K562 (cell line): ENCODE measurements around the gene INCA1. TPM values are rescaled to one million over a fixed set of nuclear protein-coding genes. Genes with fewer than 3 reads are reported as not detected.

Experiments used
- ASH1L ChIP-seq: fragments of 450-650 bp; IDR thresholded peaks from 2 replicates; pipeline ENCODE4 v1.6.1; 2018; ENCODE audit warnings: borderline replicate concordance, mild to moderate bottlenecking, low read depth; ENCODE audit not compliant: partially characterized antibody
- BCOR ChIP-seq: fragments of 450-650 bp; IDR thresholded peaks from 2 replicates; pipeline ENCODE4 v1.6.1; 2016
- BRD4 ChIP-seq: fragments of 200-600 bp; sonication (generic); IDR thresholded peaks from 2 replicates; pipeline ENCODE4 v1.6.1; 2017; ENCODE audit warnings: inconsistent platforms
- CBFA2T2 ChIP-seq: fragments of 450-650 bp; conservative IDR thresholded peaks from 2 replicates; pipeline ENCODE4 v1.6.1; 2017; ENCODE audit warnings: mild to moderate bottlenecking
- E2F4 ChIP-seq: sonication (generic); formaldehyde crosslinking; IDR thresholded peaks from 2 replicates; pipeline ENCODE4 v1.8.0; 2022; ENCODE audit warnings: mild to moderate bottlenecking, low read depth, missing genetic modification reagents
- ELF2 ChIP-seq: fragments of 250-450 bp; sonication (Bioruptor Pico); IDR thresholded peaks from 2 replicates; pipeline ENCODE4 v1.5.0; 2021; ENCODE audit warnings: mild to moderate bottlenecking
- ELF4 ChIP-seq: fragments of 450-650 bp; formaldehyde crosslinking; IDR thresholded peaks from 2 replicates; pipeline ENCODE4 v1.4.0; 2022; ENCODE audit warnings: missing genetic modification characterization
- EWSR1 ChIP-seq: fragments of 450-650 bp; IDR thresholded peaks from 2 replicates; pipeline ENCODE4 v1.6.1; 2018; ENCODE audit warnings: borderline replicate concordance, mild to moderate bottlenecking, low read depth, moderate library complexity; ENCODE audit not compliant: partially characterized antibody
- FOXP4 ChIP-seq: sonication (generic); formaldehyde crosslinking; IDR thresholded peaks from 2 replicates; pipeline ENCODE4 v1.8.0; 2022; ENCODE audit warnings: mild to moderate bottlenecking, missing genetic modification reagents, borderline replicate concordance
- HMGN3 ChIP-seq: IDR thresholded peaks from 2 replicates; pipeline ENCODE4 v1.6.1; 2011; ENCODE audit warnings: borderline replicate concordance, low read depth, mild to moderate bottlenecking, mixed read lengths, low read length; ENCODE audit not compliant: insufficient read length; ENCODE audit errors: extremely low read depth
- LARP7 ChIP-seq: fragments of 450-650 bp; IDR thresholded peaks from 2 replicates; pipeline ENCODE4 v1.6.1; 2016
- NR2C2 ChIP-seq, 2 experiments: fragments of 200-800 bp in 1 of 2; sonication (Bioruptor generic) in 1 of 2; sonication (generic) in 1 of 2; formaldehyde crosslinking in 1 of 2; IDR thresholded peaks; 2 replicates each; pipeline versions ENCODE4 v1.6.1 to v1.8.0; 2016 to 2022; ENCODE audit warnings: mild to moderate bottlenecking in 1 of 2, missing compliant biosample characterization in 1 of 2, missing genetic modification characterization in 1 of 2, missing genetic modification reagents in 1 of 2
- PHF20 ChIP-seq: fragments of 450-650 bp; IDR thresholded peaks from 2 replicates; pipeline ENCODE4 v1.6.1; 2018; ENCODE audit not compliant: partially characterized antibody
- PURB ChIP-seq: sonication (generic); formaldehyde crosslinking; IDR thresholded peaks from 2 replicates; pipeline ENCODE4 v1.9.0; 2021; ENCODE audit warnings: low read depth, mild to moderate bottlenecking, missing genetic modification reagents
- RAD21 ChIP-seq, 2 experiments: fragments of 250-450 bp in 1 of 2; fragments of 450-650 bp in 1 of 2; sonication (Bioruptor Pico) in 1 of 2; formaldehyde crosslinking in 1 of 2; IDR thresholded peaks in 1 of 2; conservative IDR thresholded peaks in 1 of 2; 2 replicates each; pipeline versions ENCODE4 v1.4.0 to v1.8.0; 2020 to 2022; ENCODE audit warnings: mild to moderate bottlenecking in 2 of 2, moderate library complexity in 1 of 2
- SNRNP70 ChIP-seq: fragments of 200-400 bp; formaldehyde crosslinking; optimal IDR thresholded peaks from 2 replicates; pipeline ENCODE3; 2017; ENCODE audit warnings: low read depth, low read length
- STAG1 ChIP-seq: sonication (generic); formaldehyde crosslinking; IDR thresholded peaks from 2 replicates; pipeline ENCODE4 v1.5.0; 2020; ENCODE audit warnings: missing genetic modification reagents, borderline replicate concordance
- SUPT5H ChIP-seq: fragments of 450-650 bp; IDR thresholded peaks from 2 replicates; pipeline ENCODE4 v1.6.1; 2016
- ZNF274 ChIP-seq: IDR thresholded peaks from 2 replicates; pipeline ENCODE4 v1.6.1; 2011; ENCODE audit warnings: low read depth, mild to moderate bottlenecking, low read length, moderate library complexity, borderline replicate concordance
- ZNF408 ChIP-seq: fragments of 250-450 bp; sonication (Bioruptor Pico); IDR thresholded peaks from 2 replicates; pipeline ENCODE4 v1.4.0; 2020; ENCODE audit warnings: low read depth, mild to moderate bottlenecking, moderate library complexity
- ZNF766 ChIP-seq: fragments of 200-800 bp; sonication (Bioruptor generic); conservative IDR thresholded peaks from 2 replicates; pipeline ENCODE4 v1.6.1; 2016; ENCODE audit warnings: missing genetic modification characterization, missing compliant biosample characterization
- polyA plus RNA-seq, 8 experiments: library from polyadenylated mRNA; depleted of rRNA in 4 of 8; stranded (reverse) in 5 of 8; unstranded in 3 of 8; fragments of >200 nt; fragmentation: Nextera tagmentation in 2 of 8; fragmentation: Illumina TruSeq in 1 of 8; extraction: Ambion mirVana in 2 of 8; extraction: Trizol in 1 of 8; gene quantifications; 2 replicates each; pipeline versions ENCODE4 v1.2.1 to v1.2.3, GENCODE V29; 2011 to 2014; ENCODE audit warnings: inconsistent platforms in 1 of 8, missing spikeins in 1 of 8
- total RNA-seq, 7 experiments: library from RNA; depleted of rRNA in 6 of 7; stranded (reverse); fragments of >200 nt in 6 of 7; fragmentation: Illumina TruSeq in 2 of 7; extraction: Trizol in 2 of 7; gene quantifications; 2 replicates each; pipeline versions ENCODE4 v1.2.1 to v1.2.3, GENCODE V29; 2011 to 2021; ENCODE audit warnings: low replicate concordance in 1 of 7
- TF ChIP-seq, protein P1 (sequence below): sonication (generic); formaldehyde crosslinking; IDR thresholded peaks from 2 replicates; pipeline ENCODE4 v1.8.0; 2022; ENCODE audit warnings: missing genetic modification reagents, mild to moderate bottlenecking, borderline replicate concordance

The INCA1 gene
- total and polyA plus RNA-seq, 9 of the 15 experiments (the other 6 are each of a cell fraction or from before 2014, with no cell fraction given): 0.08 to 0.50 (median 0.13) TPM; not detected in 4

DNA sequence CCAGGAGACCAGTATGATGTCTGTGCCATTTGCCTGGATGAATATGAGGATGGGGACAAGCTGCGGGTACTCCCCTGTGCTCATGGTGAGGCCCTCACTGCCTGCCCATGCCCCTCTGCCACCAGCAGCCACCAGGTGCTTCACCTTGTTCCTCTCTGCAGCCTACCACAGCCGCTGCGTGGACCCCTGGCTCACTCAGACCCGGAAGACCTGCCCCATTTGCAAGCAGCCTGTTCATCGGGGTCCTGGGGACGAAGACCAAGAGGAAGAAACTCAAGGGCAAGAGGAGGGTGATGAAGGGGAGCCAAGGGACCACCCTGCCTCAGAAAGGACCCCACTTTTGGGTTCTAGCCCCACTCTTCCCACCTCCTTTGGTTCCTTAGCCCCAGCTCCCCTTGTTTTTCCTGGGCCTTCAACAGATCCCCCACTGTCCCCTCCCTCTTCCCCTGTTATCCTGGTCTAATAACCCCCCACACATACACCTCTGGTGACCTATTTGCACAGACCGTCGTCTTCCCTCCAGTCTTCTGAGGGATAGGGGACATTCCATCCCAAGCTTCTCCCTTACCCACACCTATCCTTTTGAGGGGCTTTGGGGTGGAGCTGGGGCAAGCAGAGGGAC lies 52.7 kb downstream of the INCA1 start (continued):
- TF ChIP-seq PHF20: no peak
- no peak for TF ChIP-seq ZNF408 (CRISPR knock-in tag)
- TF ChIP-seq ASH1L: no peak
- no peak for TF ChIP-seq BRD4
- TF ChIP-seq BCOR: no peak
- TF ChIP-seq E2F4 (CRISPR knock-in tag): no peak
- TF ChIP-seq ELF4: no peak
- no peak for TF ChIP-seq FOXP4 (CRISPR knock-in tag)
- TF ChIP-seq HMGN3: no peak
- TF ChIP-seq NR2C2 (CRISPR knock-in tag; IDR thresholded peaks at IDR 0.05): no peak
- TF ChIP-seq NR2C2 (tag; IDR thresholded peaks at IDR 0.05): no peak
- no peak for TF ChIP-seq CBFA2T2
- TF ChIP-seq SNRNP70: no peak
- TF ChIP-seq, protein P1, sequence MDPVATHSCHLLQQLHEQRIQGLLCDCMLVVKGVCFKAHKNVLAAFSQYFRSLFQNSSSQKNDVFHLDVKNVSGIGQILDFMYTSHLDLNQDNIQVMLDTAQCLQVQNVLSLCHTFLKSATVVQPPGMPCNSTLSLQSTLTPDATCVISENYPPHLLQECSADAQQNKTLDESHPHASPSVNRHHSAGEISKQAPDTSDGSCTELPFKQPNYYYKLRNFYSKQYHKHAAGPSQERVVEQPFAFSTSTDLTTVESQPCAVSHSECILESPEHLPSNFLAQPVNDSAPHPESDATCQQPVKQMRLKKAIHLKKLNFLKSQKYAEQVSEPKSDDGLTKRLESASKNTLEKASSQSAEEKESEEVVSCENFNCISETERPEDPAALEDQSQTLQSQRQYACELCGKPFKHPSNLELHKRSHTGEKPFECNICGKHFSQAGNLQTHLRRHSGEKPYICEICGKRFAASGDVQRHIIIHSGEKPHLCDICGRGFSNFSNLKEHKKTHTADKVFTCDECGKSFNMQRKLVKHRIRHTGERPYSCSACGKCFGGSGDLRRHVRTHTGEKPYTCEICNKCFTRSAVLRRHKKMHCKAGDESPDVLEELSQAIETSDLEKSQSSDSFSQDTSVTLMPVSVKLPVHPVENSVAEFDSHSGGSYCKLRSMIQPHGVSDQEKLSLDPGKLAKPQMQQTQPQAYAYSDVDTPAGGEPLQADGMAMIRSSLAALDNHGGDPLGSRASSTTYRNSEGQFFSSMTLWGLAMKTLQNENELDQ (CRISPR knock-in tag): no peak
- no peak for TF ChIP-seq PURB (CRISPR knock-in tag)
- TF ChIP-seq LARP7: no peak
- no peak for TF ChIP-seq ZNF766 (CRISPR knock-in tag)
- no peak for TF ChIP-seq STAG1 (CRISPR knock-in tag)
- no peak for TF ChIP-seq RAD21 (CRISPR knock-in tag; conservative IDR thresholded peaks at IDR 0.05 in 1 of 2, IDR thresholded peaks at IDR 0.05 in 1 of 2)
- TF ChIP-seq EWSR1: peak; percentile 57
- peak; percentile 84 for TF ChIP-seq SUPT5H
- no peak for TF ChIP-seq ZNF274
- TF ChIP-seq ELF2 (CRISPR knock-in tag): no peak
